Left hindlimb (tissue), 1 donor: Measurements from ENCODE around the gene TSPAN16.
"Not testable (repeated sequence)": the region's sequence is repeated elsewhere in the genome, so short reads cannot be mapped to it uniquely, and the experiment has no call there.

Source experiments
- DNase-seq: peaks from one replicate; pipeline ENCODE4 v3.0.0-alpha.2; 2018

Gene TSPAN16

GRCh38 chr19:11269408-11269807 lies 26.6 kb upstream of the TSPAN16 start:
- DNase-seq: no peak

GRCh38 chr19:11273296-11273695 lies 22.7 kb upstream of the TSPAN16 start:
- DNase-seq: no peak

GRCh38 chr19:11273989-11274388 lies 22.0 kb upstream of the TSPAN16 start:
- DNase-seq: no peak

GRCh38 chr19:11274533-11275086 lies 21.4 kb upstream of the TSPAN16 start:
- no peak for DNase-seq

GRCh38 chr19:11278670-11279069 lies 17.3 kb upstream of the TSPAN16 start:
- DNase-seq: no peak

GRCh38 chr19:11279505-11280236 lies 16.3 kb upstream of the TSPAN16 start:
- DNase-seq: no peak

GRCh38 chr19:11281356-11282049 lies 14.5 kb upstream of the TSPAN16 start:
- DNase-seq: no peak

- no peak for DNase-seq
Observed at GRCh38 chr19:11284515-11284914, 11.4 kb upstream of the TSPAN16 start.

- no peak for DNase-seq
Observed at GRCh38 chr19:11286312-11286974, 9.5 kb upstream of the TSPAN16 start.

- DNase-seq: no peak
Observed at GRCh38 chr19:11288349-11288748, 7.6 kb upstream of the TSPAN16 start.

- no peak for DNase-seq
Observed at GRCh38 chr19:11290256-11290655, 5.7 kb upstream of the TSPAN16 start.

- no peak for DNase-seq
Observed at GRCh38 chr19:11291415-11291814, 4.5 kb upstream of the TSPAN16 start.

GRCh38 chr19:11291991-11292390 lies 4.0 kb upstream of the TSPAN16 start:
- DNase-seq: no peak

- DNase-seq: peak; percentile 98
Observed at GRCh38 chr19:11293433-11294389, 2.2 kb upstream of the TSPAN16 start.

- DNase-seq: no peak
Observed at GRCh38 chr19:11295180-11295579, 780 bp upstream of the TSPAN16 start.

GRCh38 chr19:11296264-11296663 lies 304 bp downstream of the TSPAN16 start:
- DNase-seq: no peak

GRCh38 chr19:11299946-11300810 lies 4.2 kb downstream of the TSPAN16 start:
- no peak for DNase-seq

- DNase-seq: no peak
Observed at GRCh38 chr19:11300811-11301120, 4.8 kb downstream of the TSPAN16 start.

GRCh38 chr19:11304936-11305335 lies 9.0 kb downstream of the TSPAN16 start:
- no peak for DNase-seq

GRCh38 chr19:11306337-11306736 lies 10.4 kb downstream of the TSPAN16 start:
- DNase-seq: no peak

GRCh38 chr19:11320278-11320995 lies 24.5 kb downstream of the TSPAN16 start:
- not testable (repeated sequence) for DNase-seq
